Liver (tissue), 2 donors: ENCODE measurements around the gene GRID2IP.

Experiments used
- MAX ChIP-seq: IDR thresholded peaks from 2 replicates; pipeline ENCODE4 v1.6.1; 2016; ENCODE audit warnings: antibody characterized with exemption
- RAD21 ChIP-seq, 2 donors: IDR thresholded peaks; 2 replicates each; pipeline ENCODE4 v1.6.1; 2016; ENCODE audit warnings: antibody characterized with exemption in 2 of 2, mild to moderate bottlenecking in 2 of 2
- donor health status: healthy.

GRCh38 chr7:6487184-6487545 is 64.1 kb downstream of the GRID2IP start:
- no peak for TF ChIP-seq MAX
- TF ChIP-seq RAD21 (IDR thresholded peaks at IDR 0.05): no peak
